ENCODE data around the gene LENG1. TPM values are rescaled to one million over a fixed set of nuclear protein-coding genes. Genes with fewer than 3 reads are reported as not detected.

The LENG1 gene
- total RNA-seq, 1 donor from 2014 or later: 8.0 TPM

DNA sequence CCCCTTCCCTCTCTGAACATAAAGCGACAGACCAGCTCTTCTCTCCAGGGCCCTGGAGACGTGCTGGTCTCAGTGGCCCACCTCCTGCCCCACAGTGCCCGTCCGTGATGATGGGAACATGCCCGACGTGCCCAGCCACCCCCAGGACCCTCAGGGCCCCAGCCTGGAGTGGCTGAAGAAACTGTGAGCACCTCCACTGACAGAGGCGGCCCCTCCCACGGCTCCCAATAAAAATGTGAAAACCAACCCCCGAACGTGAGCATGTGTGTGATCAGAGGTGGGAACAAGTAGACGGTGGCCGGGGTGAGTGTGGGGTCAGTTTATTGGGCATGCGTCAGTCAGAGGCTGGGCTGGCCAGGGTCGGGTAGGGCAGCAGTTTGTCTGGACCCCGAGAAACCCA, 52.8 kb downstream of the LENG1 start:
- ATAC-seq (no peak), DNase-seq (peak; percentile 37)
- TF ChIP-seq, protein P1, sequence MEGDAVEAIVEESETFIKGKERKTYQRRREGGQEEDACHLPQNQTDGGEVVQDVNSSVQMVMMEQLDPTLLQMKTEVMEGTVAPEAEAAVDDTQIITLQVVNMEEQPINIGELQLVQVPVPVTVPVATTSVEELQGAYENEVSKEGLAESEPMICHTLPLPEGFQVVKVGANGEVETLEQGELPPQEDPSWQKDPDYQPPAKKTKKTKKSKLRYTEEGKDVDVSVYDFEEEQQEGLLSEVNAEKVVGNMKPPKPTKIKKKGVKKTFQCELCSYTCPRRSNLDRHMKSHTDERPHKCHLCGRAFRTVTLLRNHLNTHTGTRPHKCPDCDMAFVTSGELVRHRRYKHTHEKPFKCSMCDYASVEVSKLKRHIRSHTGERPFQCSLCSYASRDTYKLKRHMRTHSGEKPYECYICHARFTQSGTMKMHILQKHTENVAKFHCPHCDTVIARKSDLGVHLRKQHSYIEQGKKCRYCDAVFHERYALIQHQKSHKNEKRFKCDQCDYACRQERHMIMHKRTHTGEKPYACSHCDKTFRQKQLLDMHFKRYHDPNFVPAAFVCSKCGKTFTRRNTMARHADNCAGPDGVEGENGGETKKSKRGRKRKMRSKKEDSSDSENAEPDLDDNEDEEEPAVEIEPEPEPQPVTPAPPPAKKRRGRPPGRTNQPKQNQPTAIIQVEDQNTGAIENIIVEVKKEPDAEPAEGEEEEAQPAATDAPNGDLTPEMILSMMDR (IDR thresholded peaks at IDR 0.05): no peak

DNA sequence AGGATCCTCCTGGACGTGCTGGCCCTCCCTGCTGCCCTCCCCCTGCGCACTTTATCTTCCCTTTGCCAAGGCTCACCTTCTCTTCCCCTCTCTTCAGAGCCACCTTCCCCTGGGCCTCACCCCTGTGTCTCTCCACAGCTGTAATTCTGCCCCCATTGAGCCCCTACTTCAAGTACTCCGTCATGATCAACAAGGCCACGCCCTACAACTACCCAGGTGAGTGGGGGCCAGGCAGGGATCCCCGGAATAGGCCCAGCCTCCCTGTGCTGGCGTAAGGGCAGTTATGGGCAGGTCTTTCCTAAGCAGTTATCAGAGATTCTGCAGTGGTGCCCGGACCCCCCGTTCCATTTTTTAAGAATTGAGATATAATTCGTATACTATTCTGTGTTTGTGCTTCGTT, 53.7 kb downstream of the LENG1 start:
- H3K27ac ChIP-seq: no peak overlapping the region
- H3K27me3 ChIP-seq (ENCODE audit: low read depth): no peaks in the 10 kb centered on the region
- H3K4me3 ChIP-seq: no peak overlapping the region
- no peaks in the 10 kb centered on the region for H3K9me3 ChIP-seq
- ATAC-seq: no peak
- peak; percentile 34 for DNase-seq
- peaks cover 11% of the 10 kb centered on the region for H3K4me1 ChIP-seq
- intact Hi-C loops (cut with DNase I): no loop called here
- TF ChIP-seq, protein P1 (IDR thresholded peaks at IDR 0.05): no peak
- peaks cover 55% of the 10 kb centered on the region for H3K36me3 ChIP-seq

More for the DNA sequence above, 52.8 kb downstream of the LENG1 start:
- H3K27ac ChIP-seq: no peak overlapping the region
- no peaks in the 10 kb centered on the region for H3K9me3 ChIP-seq
- no peaks in the 10 kb centered on the region for H3K27me3 ChIP-seq (ENCODE audit: low read depth)
- peaks cover 11% of the 10 kb centered on the region for H3K4me1 ChIP-seq
- peaks cover 60% of the 10 kb centered on the region for H3K36me3 ChIP-seq
- intact Hi-C loops (cut with DNase I): no loop called here
- H3K4me3 ChIP-seq: no peak overlapping the region

Other genes with a start within 250 kb of the LENG1 start
- gene CACNG8, start 196.8 kb downstream of the LENG1 start, total RNA-seq: 0.21 TPM
- gene CACNG6, start 168.1 kb downstream of the LENG1 start, total RNA-seq: 2.2 TPM
- gene VSTM1, start 95.8 kb downstream of the LENG1 start, total RNA-seq: 1.7 TPM
- not detected for gene TARM1, start 78.4 kb downstream of the LENG1 start, total RNA-seq
- gene OSCAR, start 58.9 kb downstream of the LENG1 start, total RNA-seq: 77.8 TPM
- 119 TPM for gene NDUFA3, start 56.9 kb downstream of the LENG1 start, total RNA-seq
- 22.1 TPM for gene TFPT, start 44.1 kb downstream of the LENG1 start, total RNA-seq
- 43.5 TPM for gene PRPF31, start 44.0 kb downstream of the LENG1 start, total RNA-seq
- gene CNOT3, start 22.0 kb downstream of the LENG1 start, total RNA-seq: 44.6 TPM
- 57.6 TPM for gene TMC4, start 13.4 kb upstream of the LENG1 start, total RNA-seq
- 65.5 TPM for gene MBOAT7, start 29.9 kb upstream of the LENG1 start, total RNA-seq
- 33.8 TPM for gene TSEN34, start 31.6 kb upstream of the LENG1 start, total RNA-seq
- 1,086 TPM for gene RPS9, start 41.1 kb upstream of the LENG1 start, total RNA-seq
- 85.6 TPM for gene LILRB3, start 63.3 kb upstream of the LENG1 start, total RNA-seq
- gene LILRA6, start 83.1 kb upstream of the LENG1 start, total RNA-seq: 36.9 TPM
- 16.0 TPM for gene LILRB5, start 97.6 kb upstream of the LENG1 start, total RNA-seq
- gene LILRB2, start 121.4 kb upstream of the LENG1 start, total RNA-seq: 26.1 TPM
- 21.9 TPM for gene LILRA5, start 153.4 kb upstream of the LENG1 start, total RNA-seq
- 6.6 TPM for gene LILRA4, start 179.4 kb upstream of the LENG1 start, total RNA-seq
- gene LAIR1, start 205.2 kb upstream of the LENG1 start, total RNA-seq: 176 TPM

Measured in lower lobe of right lung (tissue), 2 donors.